GM18511 (cell line): ENCODE data around the gene RASSF7.

Experiments
- ATAC-seq: cut with Tn5 transposase; IDR thresholded peaks from one replicate; pipeline ENCODE4 v1.9.1; 2021; ENCODE audit warnings: mild to moderate bottlenecking, moderate library complexity; ENCODE audit not compliant: unreplicated experiment

Gene RASSF7

GRCh38 chr11:607020-607780 lies 46.4 kb downstream of the RASSF7 start:
- no peak for ATAC-seq

- ATAC-seq, result no peak
Observed at GRCh38 chr11:607971-608659, 47.3 kb downstream of the RASSF7 start.

GRCh38 chr11:608791-609251 lies 48.1 kb downstream of the RASSF7 start:
- ATAC-seq, result no peak

GRCh38 chr11:609341-609811 lies 48.6 kb downstream of the RASSF7 start:
- ATAC-seq, result no peak

GRCh38 chr11:610146-610801 lies 49.5 kb downstream of the RASSF7 start:
- ATAC-seq, result no peak

GRCh38 chr11:611001-611996 lies 50.5 kb downstream of the RASSF7 start:
- no peak for ATAC-seq

- no peak for ATAC-seq
Observed at GRCh38 chr11:612201-612960, 51.6 kb downstream of the RASSF7 start.

- ATAC-seq, result no peak
Observed at GRCh38 chr11:612961-613300, 52.2 kb downstream of the RASSF7 start.

- ATAC-seq, result no peak
Observed at GRCh38 chr11:613369-613968, 52.7 kb downstream of the RASSF7 start.
